HG03139 (cell line): ENCODE measurements around the gene MPP3.
"Not testable (repeated sequence)": the region's sequence is repeated elsewhere in the genome, so short reads cannot be mapped to it uniquely, and the experiment has no call there.

Experiments
- ATAC-seq: cut with Tn5 transposase; IDR thresholded peaks from one replicate; pipeline ENCODE4 v1.9.1; 2021; ENCODE audit not compliant: unreplicated experiment

Gene MPP3

DNA sequence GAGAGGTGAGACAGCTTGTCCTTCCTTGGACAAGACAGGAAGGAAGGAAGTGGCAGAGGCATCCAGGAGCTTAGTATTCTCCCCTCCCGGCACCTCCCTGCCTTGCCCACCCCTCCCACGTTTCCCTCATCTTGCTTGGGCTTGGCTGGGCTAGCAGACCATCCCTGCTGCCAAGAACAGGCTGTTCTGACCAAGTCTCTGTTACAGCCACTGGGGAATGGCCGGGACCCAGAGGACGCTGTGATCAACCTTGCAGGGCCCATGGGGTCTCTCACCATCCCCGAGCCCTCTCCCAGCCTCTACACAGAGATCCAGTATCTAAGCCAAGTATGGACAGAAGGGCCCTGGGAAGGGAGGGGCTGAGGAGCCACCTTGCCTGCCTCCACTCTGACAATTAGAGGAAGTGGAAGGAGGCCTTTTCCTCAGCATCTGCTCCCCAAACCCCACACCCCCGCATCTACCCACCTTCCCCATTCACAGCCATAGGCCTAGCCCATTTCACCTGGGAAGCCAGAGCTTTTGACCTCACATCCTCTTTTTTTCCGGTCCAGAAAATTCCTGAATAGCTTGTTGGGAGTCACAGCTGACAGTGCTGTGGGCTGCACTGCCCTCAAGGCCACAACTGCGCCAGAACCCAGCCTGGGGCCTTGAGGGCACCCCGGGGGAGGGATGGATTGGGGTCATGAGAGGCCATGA, 28.1 kb upstream of the MPP3 start:
- no peak for ATAC-seq

- no peak for ATAC-seq
Observed at GRCh38 chr17:43860077-43860725, 27.3 kb upstream of the MPP3 start.

- ATAC-seq = no peak
Observed at GRCh38 chr17:43857957-43858600, 25.1 kb upstream of the MPP3 start.

- no peak for ATAC-seq
Observed at GRCh38 chr17:43857141-43857540, 24.2 kb upstream of the MPP3 start.

- ATAC-seq = no peak
Observed at GRCh38 chr17:43856141-43856540, 23.2 kb upstream of the MPP3 start.

- no peak for ATAC-seq
Observed at GRCh38 chr17:43855061-43855460, 22.1 kb upstream of the MPP3 start.

GRCh38 chr17:43854498-43854897, 21.6 kb upstream of the MPP3 start:
- no peak for ATAC-seq

DNA sequence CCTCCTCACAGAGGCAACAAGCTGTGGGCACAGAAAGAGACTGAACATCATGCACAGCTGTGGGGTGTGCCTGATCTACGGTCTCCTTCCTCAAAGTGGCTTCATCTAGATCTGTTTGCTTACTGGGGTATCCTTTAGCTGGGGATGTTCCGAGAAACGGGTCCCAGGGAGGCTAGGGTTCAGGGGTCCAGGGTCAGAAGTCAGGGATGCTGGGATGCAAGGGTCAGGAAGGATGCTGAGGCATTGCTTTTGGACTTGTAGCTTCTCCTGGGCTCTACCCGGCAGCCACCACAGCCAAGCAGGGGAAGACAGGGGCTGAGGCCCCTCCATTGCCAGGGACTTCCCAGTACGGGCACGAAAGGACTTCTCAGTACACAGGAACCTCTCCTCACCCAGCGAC, 20.6 kb upstream of the MPP3 start:
- no peak for ATAC-seq

DNA sequence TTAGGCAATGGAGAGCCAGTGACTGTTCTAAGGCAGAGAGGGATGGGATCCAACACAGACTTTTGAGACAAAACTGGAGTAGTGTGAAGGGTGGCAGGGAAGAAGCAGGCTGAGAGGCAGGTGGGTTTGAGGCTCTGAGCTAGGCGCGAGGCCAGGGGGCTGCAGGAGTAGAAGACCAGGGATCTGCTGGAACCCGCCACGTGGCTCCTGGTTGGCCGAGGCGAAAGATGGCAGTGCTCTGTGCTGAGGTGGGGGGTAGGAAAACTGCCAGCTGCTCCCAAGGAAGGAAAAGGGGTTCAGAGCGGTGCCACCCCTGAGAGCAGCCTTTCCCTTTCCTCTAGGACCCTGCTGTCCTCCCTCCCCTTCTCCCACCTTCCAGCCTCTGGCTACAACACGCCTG, 19.6 kb upstream of the MPP3 start:
- no peak for ATAC-seq

- no peak for ATAC-seq
Observed at GRCh38 chr17:43849116-43849515, 16.2 kb upstream of the MPP3 start.

DNA sequence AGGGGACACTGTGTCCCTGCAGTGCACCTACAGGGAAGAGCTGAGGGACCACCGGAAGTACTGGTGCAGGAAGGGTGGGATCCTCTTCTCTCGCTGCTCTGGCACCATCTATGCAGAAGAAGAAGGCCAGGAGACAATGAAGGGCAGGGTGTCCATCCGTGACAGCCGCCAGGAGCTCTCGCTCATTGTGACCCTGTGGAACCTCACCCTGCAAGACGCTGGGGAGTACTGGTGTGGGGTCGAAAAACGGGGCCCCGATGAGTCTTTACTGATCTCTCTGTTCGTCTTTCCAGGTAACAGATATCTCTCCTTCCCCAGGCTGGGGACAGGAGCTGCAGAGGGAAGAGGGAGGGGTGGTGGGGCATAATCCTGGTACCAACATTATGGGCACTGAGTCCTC, 15.7 kb upstream of the MPP3 start:
- ATAC-seq = no peak

- ATAC-seq = no peak
Observed at GRCh38 chr17:43846963-43847371, 14.0 kb upstream of the MPP3 start, which contains the start of gene CD300LG. CD300LG (plus strand) TSS chr17:43847176; CDS start chr17:43847217, 41 bp downstream.

GRCh38 chr17:43846221-43846712, 13.3 kb upstream of the MPP3 start:
- no peak for ATAC-seq

DNA sequence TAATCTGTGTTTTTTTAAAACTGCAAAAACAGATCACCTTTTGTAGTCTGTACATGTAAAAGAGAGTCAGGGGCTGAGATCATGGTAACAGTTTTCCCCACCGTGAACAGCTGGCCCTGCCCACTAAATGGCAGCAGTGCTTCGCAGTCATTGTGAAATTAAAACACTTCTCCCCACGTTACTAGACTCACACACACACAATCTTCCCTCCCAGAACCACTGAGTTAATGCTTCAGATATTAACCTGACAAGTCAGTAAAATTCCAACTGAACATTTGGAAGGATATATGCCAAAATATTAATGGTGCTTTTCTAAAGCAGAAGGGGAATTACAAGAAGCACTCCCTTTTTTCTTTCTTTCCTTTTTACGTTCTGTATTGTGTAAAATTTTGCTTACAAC, 12.8 kb upstream of the MPP3 start:
- ATAC-seq = no peak

- ATAC-seq = no peak
Observed at GRCh38 chr17:43844241-43844640, 11.3 kb upstream of the MPP3 start.

DNA sequence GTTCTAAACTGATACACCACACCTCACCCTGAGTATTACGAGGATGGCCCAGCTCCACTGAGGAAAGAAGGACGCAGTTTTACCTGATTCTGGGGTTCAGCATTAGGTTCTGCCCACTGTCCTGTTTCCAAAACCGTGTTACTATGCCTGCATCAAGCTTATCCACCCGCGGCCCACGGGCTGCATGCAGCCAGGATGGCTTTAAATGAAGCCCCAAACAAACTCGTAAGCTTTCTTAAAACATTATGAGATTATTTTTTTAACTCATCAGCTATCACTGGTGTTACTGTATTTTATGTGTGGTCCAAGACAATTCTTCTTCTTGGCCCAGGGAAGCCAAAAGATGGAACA, 10.0 kb upstream of the MPP3 start:
- ATAC-seq = no peak

DNA sequence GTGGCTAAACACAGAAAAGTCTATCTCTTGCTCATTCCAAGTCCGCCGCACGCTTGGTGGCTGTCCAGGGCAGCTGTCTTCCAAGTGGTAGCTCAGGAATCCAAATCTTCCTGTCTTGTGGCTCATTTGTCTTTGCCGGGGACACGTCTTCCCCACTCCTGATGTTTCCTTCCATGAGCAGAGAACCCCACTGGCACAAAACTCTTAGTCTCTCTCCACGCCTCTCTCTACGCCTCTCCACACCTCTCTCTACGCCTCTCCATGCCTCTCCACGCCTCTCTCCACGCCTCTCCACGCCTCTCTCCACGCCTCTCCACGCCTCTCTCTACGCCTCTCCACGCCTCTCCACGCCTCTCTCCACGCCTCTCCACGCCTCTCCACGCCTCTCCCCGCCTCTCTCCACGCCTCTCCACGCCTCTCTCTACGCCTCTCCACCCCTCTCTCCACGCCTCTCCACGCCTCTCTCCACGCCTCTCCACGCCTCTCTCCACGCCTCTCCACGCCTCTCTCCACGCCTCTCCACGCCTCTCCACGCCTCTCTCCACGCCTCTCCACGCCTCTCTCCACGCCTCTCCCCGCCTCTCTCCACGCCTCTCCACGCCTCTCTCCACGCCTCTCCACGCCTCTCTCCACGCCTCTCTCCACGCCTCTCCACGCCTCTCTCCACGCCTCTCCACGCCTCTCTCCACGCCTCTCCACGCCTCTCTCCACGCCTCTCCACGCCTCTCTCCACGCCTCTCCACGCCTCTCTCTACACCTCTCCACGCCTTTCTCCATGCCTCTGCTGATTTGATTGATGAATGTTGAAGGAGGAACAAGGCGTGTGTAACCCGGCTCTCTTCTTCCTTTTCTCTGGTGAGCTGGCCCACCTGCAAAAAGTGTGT, 9.4 kb upstream of the MPP3 start:
- not testable (repeated sequence) for ATAC-seq

- ATAC-seq = no peak
Observed at GRCh38 chr17:43841282-43841681, 8.3 kb upstream of the MPP3 start.

DNA sequence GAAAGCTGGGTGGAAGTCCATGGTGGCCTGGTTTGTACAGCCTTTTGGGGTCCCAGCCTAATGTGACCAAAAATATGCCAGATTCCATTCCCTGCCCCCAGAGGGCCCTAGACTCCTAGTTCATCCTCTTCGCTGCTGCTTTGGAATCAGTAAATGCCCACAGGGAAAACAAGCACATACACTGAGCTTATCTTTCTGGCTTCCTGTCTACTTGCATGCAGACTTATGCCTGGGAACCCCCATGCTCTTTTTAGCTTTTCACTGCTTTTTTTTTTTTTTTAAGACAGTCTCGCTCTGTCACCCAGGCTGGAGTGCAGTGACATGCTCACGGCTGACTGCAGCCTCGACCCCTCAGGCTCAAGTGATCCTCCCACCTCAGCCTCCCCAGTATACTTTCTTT, 7.9 kb upstream of the MPP3 start:
- no peak for ATAC-seq

- no peak for ATAC-seq
Observed at GRCh38 chr17:43839670-43840108, 6.7 kb upstream of the MPP3 start.

DNA sequence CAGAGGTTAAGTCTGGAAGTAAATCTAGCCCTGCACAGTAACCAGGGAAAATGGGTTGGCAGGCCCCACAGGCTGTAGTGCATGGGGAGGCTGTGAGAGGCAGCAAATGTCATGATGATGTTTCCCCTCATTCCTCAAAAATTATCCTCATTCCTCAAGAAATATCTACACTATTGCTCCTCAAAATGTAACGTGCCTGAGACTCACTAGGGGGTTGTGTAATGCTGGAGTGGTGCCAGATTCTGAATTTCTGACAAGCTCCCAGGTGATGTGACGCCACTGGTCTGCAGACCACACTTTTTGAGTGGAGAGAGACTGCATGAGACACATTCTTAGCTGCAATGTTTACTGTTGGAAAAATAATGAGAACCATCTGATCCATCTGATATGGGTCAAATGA, 1.2 kb upstream of the MPP3 start:
- no peak for ATAC-seq
